HG02973 (cell line): Measurements from ENCODE around the gene PRDX6.
"Not testable (repeated sequence)": the region's sequence is repeated elsewhere in the genome, so short reads cannot be mapped to it uniquely, and the experiment has no call there.

Source experiments
- ATAC-seq: cut with Tn5 transposase; IDR thresholded peaks from one replicate; pipeline ENCODE4 v1.9.1; 2021; ENCODE audit warnings: moderate library complexity; ENCODE audit not compliant: unreplicated experiment

Gene PRDX6

GRCh38 chr1:173477286-173478093, at the start of gene PRDX6:
TSS of gene PRDX6 (plus strand) at chr1:173477335. CDS start at chr1:173477398, 63 bp downstream.
- peak; percentile 47 for ATAC-seq

- peak; percentile 73 for ATAC-seq
Observed at GRCh38 chr1:173429471-173430402, 47.4 kb upstream of the PRDX6 start.

GRCh38 chr1:173430677-173431303, 46.3 kb upstream of the PRDX6 start:
- ATAC-seq, result no peak

GRCh38 chr1:173431304-173432045, 45.7 kb upstream of the PRDX6 start:
- ATAC-seq, result peak; percentile 46

GRCh38 chr1:173432331-173432730, 44.8 kb upstream of the PRDX6 start:
- no peak for ATAC-seq

GRCh38 chr1:173433751-173434326, 43.3 kb upstream of the PRDX6 start:
- ATAC-seq, result no peak

GRCh38 chr1:173436841-173437428, 40.2 kb upstream of the PRDX6 start:
- ATAC-seq, result no peak

- ATAC-seq, result no peak
Observed at GRCh38 chr1:173438675-173439074, 38.5 kb upstream of the PRDX6 start.

- ATAC-seq, result no peak
Observed at GRCh38 chr1:173440430-173440829, 36.7 kb upstream of the PRDX6 start.

GRCh38 chr1:173444757-173445156, 32.4 kb upstream of the PRDX6 start:
- no peak for ATAC-seq

GRCh38 chr1:173445164-173445563, 32.0 kb upstream of the PRDX6 start:
- ATAC-seq, result no peak

GRCh38 chr1:173445656-173446055, 31.5 kb upstream of the PRDX6 start:
- ATAC-seq, result no peak

GRCh38 chr1:173447224-173447623, 29.9 kb upstream of the PRDX6 start:
- ATAC-seq, result peak; percentile 52

GRCh38 chr1:173448945-173449344, 28.2 kb upstream of the PRDX6 start:
- no peak for ATAC-seq

- ATAC-seq, result no peak
Observed at GRCh38 chr1:173451981-173452380, 25.2 kb upstream of the PRDX6 start.

GRCh38 chr1:173453982-173454381, 23.2 kb upstream of the PRDX6 start:
- ATAC-seq, result no peak

GRCh38 chr1:173454966-173455524, 22.1 kb upstream of the PRDX6 start:
- no peak for ATAC-seq

GRCh38 chr1:173459885-173460284, 17.2 kb upstream of the PRDX6 start:
- ATAC-seq, result no peak

- not testable (repeated sequence) for ATAC-seq
Observed at GRCh38 chr1:173462666-173463065, 14.5 kb upstream of the PRDX6 start.

- ATAC-seq, result not testable (repeated sequence)
Observed at GRCh38 chr1:173464185-173464584, 12.9 kb upstream of the PRDX6 start.
